Hepatocyte (in vitro differentiated cells): ENCODE measurements around the gene RPS6KA1. TPM values are rescaled to one million over a fixed set of nuclear protein-coding genes. Genes with fewer than 3 reads are reported as not detected.
A peak's percentile ranks its signal among the peaks of the same experiment; 100 is the strongest.

Source experiments
- DNase-seq: peaks from one replicate; pipeline ENCODE4 v3.0.0-alpha.2; 2016; ENCODE audit warnings: low spot score
- H2AFZ ChIP-seq: fragments of 200-600 bp; sonication (generic); 2 replicates; pipeline ENCODE4 v1.6.0; 2016; ENCODE audit warnings: antibody characterized with exemption, mild to moderate bottlenecking
- H3K27ac ChIP-seq: fragments of 200-600 bp; sonication (generic); 2 replicates; pipeline ENCODE4 v1.5.1; 2016; ENCODE audit warnings: mild to moderate bottlenecking
- H3K27me3 ChIP-seq: fragments of 200-600 bp; sonication (generic); 2 replicates; pipeline ENCODE4 v1.6.1; 2016
- H3K36me3 ChIP-seq: fragments of 200-600 bp; sonication (generic); replicated peaks from 2 replicates; pipeline ENCODE4 v1.5.1; 2016; ENCODE audit warnings: low read depth; ENCODE audit not compliant: insufficient read depth
- H3K4me1 ChIP-seq: fragments of 200-600 bp; sonication (generic); 2 replicates; pipeline ENCODE4 v1.5.1; 2016; ENCODE audit warnings: mild to moderate bottlenecking, moderate library complexity; ENCODE audit not compliant: insufficient read depth
- H3K4me2 ChIP-seq: fragments of 200-600 bp; sonication (generic); 2 replicates; pipeline ENCODE4 v1.6.0; 2016
- H3K4me3 ChIP-seq: fragments of 200-600 bp; sonication (generic); 2 replicates; pipeline ENCODE4 v1.5.1; 2016; ENCODE audit warnings: mild to moderate bottlenecking
- H3K79me2 ChIP-seq: fragments of 200-600 bp; sonication (generic); 2 replicates; pipeline ENCODE4 v1.6.0; 2017; ENCODE audit warnings: mild to moderate bottlenecking
- H3K9me2 ChIP-seq: fragments of 200-600 bp; sonication (generic); replicated peaks from 2 replicates; pipeline ENCODE4 v1.6.0; 2017; ENCODE audit warnings: mild to moderate bottlenecking; ENCODE audit not compliant: insufficient read depth
- H3K9me3 ChIP-seq: fragments of 200-600 bp; sonication (generic); 2 replicates; pipeline ENCODE4 v1.5.1; 2016; ENCODE audit warnings: low read depth, mild to moderate bottlenecking
- H4K20me1 ChIP-seq: fragments of 200-600 bp; sonication (generic); 2 replicates; pipeline ENCODE4 v1.6.0; 2016; ENCODE audit warnings: mild to moderate bottlenecking; ENCODE audit not compliant: insufficient read depth, poor library complexity, severe bottlenecking
- EZH2 ChIP-seq: fragments of 200-600 bp; sonication (generic); IDR thresholded peaks from 2 replicates; pipeline ENCODE4 v1.6.1; 2016; ENCODE audit warnings: antibody characterized with exemption, mild to moderate bottlenecking, borderline replicate concordance
- EZH2phosphoT487 ChIP-seq: fragments of 200-600 bp; sonication (generic); IDR thresholded peaks from one replicate; pipeline ENCODE4 v1.6.1; 2018; ENCODE audit warnings: antibody characterized with exemption, mild to moderate bottlenecking, low read depth, moderate library complexity; ENCODE audit not compliant: unreplicated experiment, severe bottlenecking
- WGBS: methylation state at CpG from one replicate; pipeline ENCODE4 v1.1.6; 2016; ENCODE audit warnings: low lambda C conversion rate; ENCODE audit errors: missing lambda C conversion rate; 5-methylcytosine and 5-hydroxymethylcytosine counted together
- polyA plus RNA-seq: library from polyadenylated mRNA; unstranded; fragments of >200 nt; fragmentation: Nextera tagmentation; extraction: Ambion mirVana; gene quantifications from 2 replicates; pipeline ENCODE4 v1.2.1, GENCODE V29; 2016
- total RNA-seq: library from RNA; depleted of rRNA; stranded (reverse); fragments of >200 nt; gene quantifications from 2 replicates; pipeline ENCODE4 v1.2.3, GENCODE V29; 2014
- TF ChIP-seq, protein P1 (sequence below): fragments of 200-600 bp; sonication (generic); IDR thresholded peaks from 2 replicates; pipeline ENCODE4 v1.5.1; 2016; ENCODE audit warnings: antibody characterized with exemption, mild to moderate bottlenecking; ENCODE audit not compliant: poor library complexity

Gene RPS6KA1
- total and polyA plus RNA-seq, 2 experiments from 2014 or later, result 30.2 to 30.6 TPM

DNA sequence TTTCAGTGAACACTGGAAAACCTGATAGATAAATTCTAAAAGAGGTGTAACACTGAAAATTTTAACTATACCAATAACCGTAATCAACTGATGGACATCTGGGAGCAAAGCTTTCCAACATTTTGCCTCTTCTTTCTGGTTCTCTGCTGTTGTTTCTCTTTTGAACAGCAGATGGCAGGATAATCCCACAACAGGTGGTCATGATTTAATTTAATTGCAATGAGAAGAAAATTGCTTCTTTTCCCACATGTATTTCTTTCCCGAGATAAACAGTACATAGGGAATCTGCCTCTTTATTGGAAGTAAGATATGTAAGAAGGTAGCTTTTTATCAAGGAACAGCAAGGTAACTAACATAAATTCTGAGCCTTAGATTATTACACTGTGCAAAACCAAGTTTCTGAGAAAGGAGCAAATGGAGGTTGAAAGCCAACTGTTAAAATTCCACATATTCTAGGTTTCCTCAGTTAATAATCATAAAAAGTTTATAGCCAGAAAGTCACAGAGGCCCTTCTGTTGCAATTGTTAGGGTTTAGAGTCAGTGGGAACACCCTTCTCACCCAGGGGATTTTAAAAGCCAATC, 72.9 kb downstream of the RPS6KA1 start:
- Histone ChIP-seq H3K4me2 (no peak overlapping the region), H2AFZ (no peak overlapping the region), H3K27me3 (no peaks in the 10 kb centered on the region), H3K4me3 (no peak overlapping the region), H3K27ac (no peak overlapping the region), H3K79me2 (no peaks in the 10 kb centered on the region), H3K9me2 (no peaks in the 10 kb centered on the region), H3K36me3 (no peaks in the 10 kb centered on the region), H3K9me3 (no peaks in the 10 kb centered on the region), H4K20me1 (no peaks in the 10 kb centered on the region), H3K4me1 (no peaks in the 10 kb centered on the region)
- no peak for TF ChIP-seq EZH2phosphoT487
- TF ChIP-seq, protein P1, sequence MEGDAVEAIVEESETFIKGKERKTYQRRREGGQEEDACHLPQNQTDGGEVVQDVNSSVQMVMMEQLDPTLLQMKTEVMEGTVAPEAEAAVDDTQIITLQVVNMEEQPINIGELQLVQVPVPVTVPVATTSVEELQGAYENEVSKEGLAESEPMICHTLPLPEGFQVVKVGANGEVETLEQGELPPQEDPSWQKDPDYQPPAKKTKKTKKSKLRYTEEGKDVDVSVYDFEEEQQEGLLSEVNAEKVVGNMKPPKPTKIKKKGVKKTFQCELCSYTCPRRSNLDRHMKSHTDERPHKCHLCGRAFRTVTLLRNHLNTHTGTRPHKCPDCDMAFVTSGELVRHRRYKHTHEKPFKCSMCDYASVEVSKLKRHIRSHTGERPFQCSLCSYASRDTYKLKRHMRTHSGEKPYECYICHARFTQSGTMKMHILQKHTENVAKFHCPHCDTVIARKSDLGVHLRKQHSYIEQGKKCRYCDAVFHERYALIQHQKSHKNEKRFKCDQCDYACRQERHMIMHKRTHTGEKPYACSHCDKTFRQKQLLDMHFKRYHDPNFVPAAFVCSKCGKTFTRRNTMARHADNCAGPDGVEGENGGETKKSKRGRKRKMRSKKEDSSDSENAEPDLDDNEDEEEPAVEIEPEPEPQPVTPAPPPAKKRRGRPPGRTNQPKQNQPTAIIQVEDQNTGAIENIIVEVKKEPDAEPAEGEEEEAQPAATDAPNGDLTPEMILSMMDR, result peak; percentile 91
- 13% methylated on average over 2 of the region's 2 CpGs for WGBS
- peak; percentile 68 for DNase-seq

DNA sequence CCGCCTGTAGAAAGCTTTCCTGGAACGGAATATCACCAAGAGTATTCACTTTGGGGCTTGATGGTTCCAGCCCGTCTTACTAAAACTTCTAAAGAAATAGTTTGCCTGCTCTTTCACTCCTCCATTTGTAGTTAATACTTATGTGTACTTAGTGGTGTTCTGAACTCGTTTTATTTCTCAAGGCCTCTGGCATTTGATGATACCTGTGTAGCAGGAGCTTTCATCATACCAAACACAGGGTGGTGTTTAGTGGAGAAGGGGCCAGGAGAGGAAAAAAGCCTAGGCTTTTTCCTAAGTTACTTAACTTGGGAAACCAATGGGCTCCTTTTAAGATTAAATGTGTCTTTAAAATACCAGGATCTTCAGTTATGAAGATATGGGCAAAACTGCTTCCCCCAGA, 74.3 kb downstream of the RPS6KA1 start:
- no peak overlapping the region for H2AFZ ChIP-seq
- TF ChIP-seq, protein P1, result no peak
- TF ChIP-seq EZH2 (no peak), EZH2phosphoT487 (no peak)
- no peaks in the 10 kb centered on the region for H3K27me3 ChIP-seq
- no peaks in the 10 kb centered on the region for H3K36me3 ChIP-seq
- no peak overlapping the region for H3K27ac ChIP-seq
- WGBS, result 41% methylated on average over 4 of the region's 4 CpGs
- H3K9me3 ChIP-seq, result no peaks in the 10 kb centered on the region
- no peaks in the 10 kb centered on the region for H3K79me2 ChIP-seq
- H4K20me1 ChIP-seq, result no peaks in the 10 kb centered on the region
- H3K9me2 ChIP-seq, result no peaks in the 10 kb centered on the region
- no peak overlapping the region for H3K4me2 ChIP-seq
- no peak for DNase-seq
- no peaks in the 10 kb centered on the region for H3K4me1 ChIP-seq
- H3K4me3 ChIP-seq, result no peak overlapping the region

DNA sequence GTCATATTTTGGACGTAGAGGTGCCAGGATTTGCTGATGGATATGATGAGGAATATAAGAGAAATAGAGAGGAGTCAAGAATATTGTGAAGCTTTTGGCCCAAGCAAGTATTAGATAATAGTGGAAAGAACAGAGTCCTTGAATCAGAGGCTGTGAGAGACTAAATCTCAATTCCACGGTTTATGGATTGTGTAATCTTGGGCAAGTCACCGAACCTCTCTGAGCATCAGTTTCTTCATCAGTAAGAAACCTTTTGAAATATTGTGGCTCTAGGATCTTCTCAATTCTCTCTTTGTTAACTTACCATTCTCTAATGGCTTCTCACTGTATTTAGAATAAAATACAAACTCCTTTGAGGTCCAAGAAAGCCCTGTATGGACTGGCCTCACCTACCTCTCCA, 77.6 kb downstream of the RPS6KA1 start:
- Histone ChIP-seq H3K36me3 (no peaks in the 10 kb centered on the region), H3K4me3 (no peak overlapping the region), H3K79me2 (no peaks in the 10 kb centered on the region), H3K4me2 (no peak overlapping the region), H3K27ac (no peak overlapping the region), H2AFZ (no peak overlapping the region), H4K20me1 (no peaks in the 10 kb centered on the region), H3K9me2 (no peaks in the 10 kb centered on the region), H3K9me3 (no peaks in the 10 kb centered on the region), H3K27me3 (no peaks in the 10 kb centered on the region), H3K4me1 (no peaks in the 10 kb centered on the region)
- 84% methylated on average over 3 of the region's 3 CpGs for WGBS
- TF ChIP-seq EZH2, result no peak
- no peak for TF ChIP-seq EZH2phosphoT487
- no peak for DNase-seq

DNA sequence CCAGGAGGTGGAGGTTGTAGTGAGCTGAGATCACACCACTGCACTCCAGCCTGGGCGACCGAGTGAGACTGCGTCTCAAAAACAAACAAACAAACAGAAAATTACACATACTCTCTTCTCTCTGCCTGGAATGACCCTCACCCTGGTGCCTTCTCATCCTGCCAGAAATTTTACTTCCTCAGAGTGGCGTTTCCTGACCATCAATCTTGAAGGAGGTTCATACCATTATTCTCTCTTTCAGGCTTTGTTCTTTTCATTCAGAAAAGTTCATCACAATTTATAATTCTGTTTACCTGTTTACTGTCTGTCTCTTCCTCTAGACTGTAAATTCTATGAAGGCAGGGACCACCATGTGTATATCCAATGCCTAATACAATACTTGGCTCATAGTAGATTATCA, 79.3 kb downstream of the RPS6KA1 start:
- TF ChIP-seq, protein P1, result no peak
- no peak for TF ChIP-seq EZH2
- TF ChIP-seq EZH2phosphoT487, result no peak
- Histone ChIP-seq H3K4me1 (no peaks in the 10 kb centered on the region), H2AFZ (no peak overlapping the region), H3K4me2 (no peak overlapping the region), H4K20me1 (no peaks in the 10 kb centered on the region), H3K4me3 (no peak overlapping the region), H3K27me3 (no peaks in the 10 kb centered on the region), H3K27ac (no peak overlapping the region), H3K36me3 (no peaks in the 10 kb centered on the region), H3K79me2 (no peaks in the 10 kb centered on the region), H3K9me3 (no peaks in the 10 kb centered on the region), H3K9me2 (no peaks in the 10 kb centered on the region)
- DNase-seq, result no peak
- WGBS, result 86% methylated on average over 4 of the region's 4 CpGs
